Renal pelvis (tissue), 4 donors: ENCODE results near the gene RIC8B. TPM values are rescaled to one million over a fixed set of nuclear protein-coding genes. Genes with fewer than 3 reads are reported as not detected.
"Not testable (repeated sequence)": the region's sequence is repeated elsewhere in the genome, so short reads cannot be mapped to it uniquely, and the experiment has no call there.

Experiments used
- DNase-seq: peaks from one replicate; pipeline ENCODE4 v3.0.0-alpha.2; 2013
- polyA plus RNA-seq, 3 donors: library from polyadenylated mRNA; unstranded; fragments of 120-200 nt; gene quantifications; one replicate each; pipeline ENCODE4 v1.2.1, GENCODE V29; 2013; ENCODE audit not compliant: insufficient read length in 3 of 3

RIC8B gene
- polyA plus RNA-seq, 3 donors = 23.3 to 31.6 (median 25.5) TPM

DNA sequence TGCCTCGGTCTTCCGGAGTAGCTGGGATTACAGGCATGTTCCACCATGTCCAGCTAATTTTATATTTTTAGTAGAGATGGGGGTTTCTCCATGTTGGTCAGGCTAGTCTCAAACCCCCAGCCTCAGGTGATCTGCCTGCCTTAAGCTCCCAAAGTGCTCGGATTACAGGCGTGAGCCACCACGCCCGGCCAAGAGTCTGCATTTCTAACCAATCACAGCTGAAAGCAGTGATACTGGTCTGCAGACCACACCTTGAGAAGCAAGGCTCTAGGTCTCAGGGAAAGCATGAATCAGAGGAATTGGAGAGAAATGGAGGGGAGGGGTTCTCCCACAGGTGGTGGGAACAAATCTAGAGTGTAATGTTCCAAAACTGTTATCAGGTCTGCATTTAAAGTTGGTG, 126.1 kb downstream of the RIC8B start:
- no peak for DNase-seq

DNA sequence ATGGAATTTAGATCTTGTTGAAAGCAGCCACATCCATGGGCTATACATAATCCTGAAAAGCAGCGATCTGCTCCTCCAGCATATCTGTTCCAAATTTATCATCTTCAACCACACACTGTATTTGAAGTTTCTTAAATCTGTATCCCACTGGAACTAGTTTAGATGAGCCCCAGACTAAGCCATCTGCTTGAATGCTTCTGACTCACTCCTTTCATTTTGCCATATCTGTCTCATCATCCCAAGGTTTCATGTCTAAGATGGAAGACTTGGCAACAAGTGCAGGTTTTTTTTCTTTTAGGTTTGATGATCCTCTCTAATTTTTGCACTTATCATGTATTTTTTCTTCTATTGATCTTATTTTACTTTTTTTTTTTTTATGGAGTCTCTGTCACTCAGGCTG, 126.8 kb downstream of the RIC8B start:
- DNase-seq = no peak

DNA sequence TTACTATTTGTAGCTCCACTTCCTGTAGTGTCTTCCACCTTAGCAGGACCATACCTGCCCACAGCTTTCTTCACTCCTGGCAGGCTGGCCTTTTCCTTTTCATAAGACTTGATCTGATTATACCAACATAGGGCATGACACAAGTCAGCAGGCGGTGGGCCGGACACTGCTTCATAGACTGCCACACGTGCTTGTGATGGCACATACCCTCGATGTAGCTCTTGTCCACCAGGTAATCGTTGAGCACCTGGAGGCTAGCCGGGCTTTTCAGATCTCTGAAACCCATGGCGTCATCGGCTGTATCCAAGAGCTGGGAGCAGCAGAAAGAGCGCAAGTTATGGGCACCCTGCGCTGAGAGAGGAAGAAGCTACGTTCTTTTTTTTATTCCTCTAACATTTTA, 127.6 kb downstream of the RIC8B start:
- no peak for DNase-seq

DNA sequence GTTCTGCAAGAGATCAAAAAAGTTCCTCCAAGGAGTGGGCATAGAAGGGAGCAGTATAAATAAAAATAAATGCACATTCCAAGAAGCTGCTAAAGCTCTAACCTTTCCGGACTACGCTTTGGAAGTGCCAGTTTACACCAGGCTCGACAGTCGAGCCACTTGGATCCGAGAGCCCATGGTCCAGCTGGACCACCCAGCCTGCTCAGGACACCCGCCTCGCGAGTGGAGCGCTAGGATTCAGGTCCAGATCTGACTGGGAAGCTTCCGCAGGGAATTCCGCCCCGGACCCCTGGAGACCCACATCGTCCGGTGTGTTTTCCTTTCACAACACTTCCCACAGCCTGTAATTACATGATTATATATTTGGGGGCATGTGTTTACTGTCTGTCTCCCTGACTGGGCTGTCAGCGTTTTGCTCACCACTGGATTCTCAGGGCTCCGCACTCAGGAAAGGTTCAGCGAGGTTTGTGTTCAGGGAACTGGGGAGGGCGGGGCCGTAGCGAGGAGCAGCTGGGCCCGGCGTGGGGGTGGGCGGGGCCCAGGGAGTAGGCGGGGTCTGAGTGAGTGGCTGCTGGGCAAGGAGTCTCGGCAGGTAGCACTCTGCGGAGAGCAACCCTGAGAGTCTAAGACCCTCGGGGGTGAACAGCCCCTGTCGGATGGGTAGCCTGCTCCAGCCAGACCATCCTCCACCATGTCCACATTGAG, 128.9 kb downstream of the RIC8B start:
- DNase-seq = peak; percentile 74

DNA sequence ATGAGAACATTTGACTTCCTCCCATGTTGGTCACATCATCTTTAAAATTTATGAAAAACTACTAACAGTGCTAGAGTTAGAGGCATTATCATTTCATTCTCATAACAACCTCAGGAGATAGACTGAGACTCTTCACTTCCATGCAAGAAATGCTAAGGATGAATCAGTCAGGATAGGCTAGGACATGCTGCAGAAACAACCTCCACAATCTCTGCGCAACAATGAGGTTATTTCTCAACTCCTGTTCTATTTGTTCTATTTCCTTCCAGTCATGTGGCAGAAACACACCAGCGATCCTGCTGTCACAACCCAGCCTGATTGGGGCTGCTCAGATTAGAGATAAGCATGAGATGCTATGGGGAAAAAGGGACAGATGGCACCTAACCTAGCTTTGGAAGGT, 132.2 kb downstream of the RIC8B start:
- DNase-seq = no peak

DNA sequence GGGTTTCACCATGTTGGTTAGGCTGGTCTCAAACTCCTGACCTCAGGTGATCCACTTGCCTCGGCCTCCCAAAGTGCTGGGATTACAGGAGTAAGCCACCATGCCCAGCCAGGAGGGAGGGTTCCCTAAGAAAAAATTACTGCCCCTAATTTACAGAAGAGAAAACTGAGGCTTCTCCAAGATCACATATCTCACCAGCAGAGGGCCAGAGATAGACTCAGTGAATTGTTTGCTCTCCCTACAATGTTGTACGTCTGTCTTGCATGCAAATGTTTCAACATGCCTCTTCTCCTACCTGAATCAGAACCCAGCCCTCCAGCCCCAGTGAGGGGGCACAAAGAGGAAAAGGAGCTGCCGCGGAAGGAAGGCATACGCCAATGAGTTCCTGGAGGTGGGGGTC, 132.9 kb downstream of the RIC8B start:
- DNase-seq = no peak

DNA sequence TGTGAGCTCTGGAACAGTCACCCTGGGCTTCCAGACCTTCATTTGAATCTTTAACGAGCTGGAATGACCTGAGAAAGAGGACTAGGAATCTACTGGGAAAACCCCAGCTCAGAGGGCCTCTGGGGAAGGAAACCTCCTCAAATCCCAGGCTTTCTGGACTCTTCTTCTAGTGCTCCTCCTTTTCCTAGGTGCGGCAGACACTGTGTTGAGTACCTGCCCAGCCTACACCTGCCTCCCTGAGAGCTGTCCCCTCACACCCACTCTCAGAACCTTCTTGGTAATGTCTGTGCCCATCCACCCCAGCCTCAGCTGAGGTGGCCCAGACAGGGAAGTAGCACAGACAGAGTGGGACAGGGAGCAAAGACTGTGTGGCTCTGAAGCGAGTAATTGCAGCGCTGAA, 133.4 kb downstream of the RIC8B start:
- no peak for DNase-seq

DNA sequence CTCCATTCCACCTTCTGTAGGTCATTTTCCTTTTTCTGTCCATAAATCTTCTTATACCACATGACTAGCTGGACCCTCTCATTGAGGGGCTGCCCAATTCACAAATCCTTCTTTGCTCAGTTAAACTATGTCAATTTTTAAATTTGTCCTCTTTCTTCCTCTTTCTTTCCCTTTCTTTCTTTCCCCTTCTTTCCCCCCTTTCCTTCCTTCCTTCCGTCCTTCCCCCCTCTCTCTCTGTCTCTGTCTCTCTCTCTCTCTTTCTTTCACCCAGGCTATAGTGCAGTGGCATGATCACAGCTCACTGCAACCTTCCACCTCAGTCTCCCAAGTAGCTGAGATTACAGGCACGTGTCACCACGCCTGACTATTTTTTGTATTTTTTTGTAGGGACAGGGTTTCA, 134.1 kb downstream of the RIC8B start:
- DNase-seq = no peak

DNA sequence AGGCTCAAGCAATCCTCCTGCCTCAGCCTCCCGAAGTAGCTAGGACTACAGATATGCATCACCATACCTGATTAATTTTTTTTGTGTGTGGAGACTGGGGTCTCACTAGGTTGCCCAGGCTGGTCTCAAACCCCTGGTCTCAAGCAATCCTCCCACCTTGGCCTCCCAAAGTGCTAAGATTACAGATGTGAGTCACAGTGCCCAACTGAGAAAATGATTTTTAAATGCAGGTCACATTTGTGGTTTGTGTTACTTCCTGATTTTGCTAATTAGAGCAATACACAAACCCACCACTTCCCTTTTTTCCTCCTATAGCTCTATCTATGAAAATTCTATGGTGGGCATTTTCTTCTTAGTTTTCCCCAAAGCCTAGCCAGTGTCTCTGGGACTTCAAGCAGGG, 135.7 kb downstream of the RIC8B start:
- no peak for DNase-seq

DNA sequence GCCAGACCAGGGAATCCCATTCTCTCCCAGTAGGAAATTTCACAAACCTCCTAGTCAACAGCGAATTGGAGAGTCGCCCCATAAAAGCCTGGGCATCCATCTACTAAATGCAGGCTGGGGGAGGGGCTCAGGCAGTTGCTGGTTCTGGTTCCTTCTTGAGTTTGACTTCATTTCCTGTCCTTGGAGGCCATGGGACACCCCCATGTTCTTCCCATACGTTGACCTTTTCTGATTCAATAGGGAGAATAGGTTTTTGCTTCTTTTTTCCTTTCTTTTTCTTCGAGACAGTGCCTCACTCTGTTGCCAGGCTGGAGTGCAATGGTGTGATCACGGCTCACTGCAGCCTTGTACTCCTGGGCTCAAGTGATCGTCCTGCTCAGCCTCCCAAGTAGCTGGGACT, 137.1 kb downstream of the RIC8B start:
- no peak for DNase-seq

DNA sequence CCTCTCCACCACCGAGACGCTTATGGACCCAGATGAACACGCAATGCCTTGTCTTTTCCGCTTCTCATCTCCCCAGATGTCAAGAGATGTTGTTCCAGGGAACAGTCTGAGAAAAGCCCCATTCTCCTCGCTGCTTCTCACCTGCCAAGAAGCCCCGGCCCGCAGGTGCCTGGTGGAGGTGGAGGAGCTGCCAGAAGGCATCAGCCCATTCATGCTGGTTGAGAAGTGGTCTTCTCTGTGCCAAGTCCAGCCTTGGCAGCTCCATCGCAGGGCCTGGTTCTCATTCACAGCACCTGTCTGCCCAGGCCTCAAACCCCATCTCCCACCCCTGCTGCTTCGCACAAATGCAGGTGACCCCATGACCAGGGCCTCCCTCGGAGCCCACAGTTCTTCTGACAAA, 139.0 kb downstream of the RIC8B start:
- no peak for DNase-seq

DNA sequence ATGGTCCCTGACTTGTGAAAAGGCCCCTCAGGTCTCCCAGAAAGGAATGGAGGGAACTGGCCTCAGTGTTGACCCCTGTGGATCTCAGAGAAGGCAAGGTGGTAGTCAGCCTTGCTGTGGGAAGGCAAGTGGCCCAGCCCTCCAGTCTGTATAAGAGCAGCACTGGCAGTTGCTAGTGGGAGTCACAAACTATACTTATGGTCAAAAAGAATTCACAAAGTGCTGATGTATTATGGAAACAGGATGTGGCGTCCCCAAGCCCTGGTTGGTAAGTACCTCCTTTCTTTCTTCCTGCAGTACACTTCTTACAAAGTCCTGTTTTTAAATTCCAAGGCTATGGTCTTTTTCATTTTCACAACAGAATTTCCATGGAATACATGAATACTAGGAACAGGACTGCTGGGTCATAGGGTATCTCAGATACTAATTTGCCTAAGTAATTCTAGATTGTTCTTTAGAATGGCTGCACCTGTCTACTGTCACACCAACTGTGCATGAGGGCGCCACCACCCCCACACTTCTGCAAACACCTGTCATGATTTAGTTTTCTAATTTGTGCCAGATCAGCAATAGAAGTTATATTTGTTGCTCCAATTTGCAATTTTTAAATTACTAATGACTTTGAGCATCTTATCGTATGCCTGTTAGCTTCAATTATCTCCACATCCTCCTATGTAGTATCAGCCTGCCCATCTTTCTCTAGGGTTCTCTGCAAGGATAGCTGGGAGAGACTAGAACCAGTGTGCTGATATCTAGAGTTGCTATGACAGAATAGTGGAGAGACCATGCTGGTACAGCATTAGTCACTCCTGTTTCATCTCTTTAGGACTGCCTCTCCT, 140.5 kb downstream of the RIC8B start:
- no peak for DNase-seq

DNA sequence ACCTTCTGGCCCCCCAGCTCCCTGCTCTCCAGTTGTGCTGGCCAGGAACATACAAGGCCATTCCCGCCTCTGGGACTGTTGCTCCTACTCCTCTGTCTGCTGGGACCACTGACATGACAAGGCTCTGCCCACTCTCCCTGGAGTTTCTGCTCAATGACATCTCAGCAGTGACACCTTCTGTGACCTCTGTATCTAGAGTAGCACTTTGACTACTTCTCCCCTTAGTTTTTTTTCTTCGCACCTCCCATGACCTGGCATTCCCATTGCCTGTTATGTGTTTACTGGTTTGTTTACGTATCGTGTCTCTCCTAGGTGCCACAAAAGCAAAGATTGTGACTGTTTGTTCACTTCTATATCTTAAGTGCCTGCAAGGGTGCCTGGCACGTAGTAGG, 141.1 kb downstream of the RIC8B start:
- no peak for DNase-seq

DNA sequence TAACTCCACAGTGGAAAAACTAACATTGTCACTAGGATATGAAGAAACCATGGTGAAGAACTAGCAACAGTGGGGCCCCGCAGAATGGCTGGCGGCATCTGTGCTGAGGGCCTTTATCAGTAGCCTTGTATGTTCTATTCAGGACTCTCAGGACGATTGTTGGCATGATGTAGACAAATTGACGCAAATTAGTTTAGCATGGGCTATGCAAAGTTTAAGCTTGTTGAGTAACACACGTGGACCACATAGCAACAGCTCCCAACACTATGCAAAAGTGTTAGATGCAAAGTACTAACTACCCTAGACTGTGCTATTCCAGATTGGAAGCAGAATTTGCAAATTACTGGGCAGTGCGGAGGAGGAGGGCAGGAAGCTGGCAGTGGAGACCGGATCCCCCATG, 143.0 kb downstream of the RIC8B start:
- peak; percentile 11 for DNase-seq

DNA sequence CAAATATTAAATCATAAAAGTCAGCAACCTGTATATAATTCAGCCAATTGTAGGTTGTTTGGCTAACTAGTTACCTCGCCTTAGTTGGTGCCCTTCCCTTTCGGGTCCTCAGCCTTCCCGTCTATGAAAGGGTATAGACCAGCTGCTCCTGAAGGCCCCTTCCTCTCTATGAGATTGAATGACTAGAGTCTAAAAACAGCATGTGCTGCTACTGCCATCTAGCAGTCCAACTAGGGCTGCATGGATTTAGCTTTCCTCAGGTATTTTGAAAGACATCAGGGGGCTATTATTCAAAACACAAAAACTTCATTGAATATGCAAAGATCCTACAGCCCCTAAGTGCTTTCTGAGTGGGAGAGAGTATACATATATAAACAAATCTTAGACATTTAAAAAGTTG, 144.3 kb downstream of the RIC8B start:
- DNase-seq = peak; percentile 19

DNA sequence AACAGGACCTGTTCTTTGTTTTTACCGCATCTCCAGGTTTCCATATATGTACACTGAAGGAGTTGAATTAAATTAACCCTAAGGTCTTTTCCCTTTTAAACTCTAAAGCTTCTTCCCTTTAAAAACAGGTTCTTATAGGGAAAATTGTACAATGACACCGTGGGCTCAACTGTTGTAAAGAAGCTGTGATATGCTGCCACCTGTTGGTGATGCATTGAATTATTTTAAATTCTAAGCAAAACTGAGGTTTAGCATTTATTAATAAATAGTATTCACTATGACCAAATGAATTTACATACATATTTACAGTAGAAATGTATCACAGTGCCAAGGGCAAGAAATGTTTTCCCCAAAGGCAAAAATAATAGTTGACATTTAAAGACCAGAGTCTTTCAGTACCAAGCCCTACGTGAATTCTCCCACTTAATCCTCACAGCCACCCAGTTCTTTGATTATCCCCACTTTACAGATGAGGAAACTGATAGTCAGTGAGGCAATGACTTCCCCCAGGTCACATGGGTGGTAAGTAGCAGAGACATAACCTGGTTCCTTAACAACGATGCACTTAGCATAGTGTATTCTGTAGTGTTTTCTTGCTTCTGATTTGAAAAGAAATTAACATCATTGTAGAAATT, 145.5 kb downstream of the RIC8B start:
- DNase-seq = peak; percentile 52

DNA sequence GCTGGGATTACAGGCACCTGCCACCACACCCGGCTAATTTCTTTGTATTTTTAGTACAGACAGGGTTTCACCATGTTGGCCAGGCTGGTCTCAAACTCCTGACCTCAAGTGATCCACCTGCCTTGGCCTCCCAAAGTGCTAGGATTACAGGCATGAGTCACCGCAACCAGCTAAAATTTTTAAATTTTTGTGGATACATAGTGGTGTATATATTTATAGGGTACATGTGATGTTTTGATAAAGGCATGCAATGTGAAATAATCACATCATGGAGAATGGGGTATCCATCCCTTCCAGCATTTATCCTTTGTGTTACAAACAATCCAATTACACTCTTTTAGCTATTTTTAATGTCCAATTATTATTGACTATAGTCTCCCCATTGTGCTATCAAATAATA, 147.5 kb downstream of the RIC8B start:
- DNase-seq = not testable (repeated sequence)

DNA sequence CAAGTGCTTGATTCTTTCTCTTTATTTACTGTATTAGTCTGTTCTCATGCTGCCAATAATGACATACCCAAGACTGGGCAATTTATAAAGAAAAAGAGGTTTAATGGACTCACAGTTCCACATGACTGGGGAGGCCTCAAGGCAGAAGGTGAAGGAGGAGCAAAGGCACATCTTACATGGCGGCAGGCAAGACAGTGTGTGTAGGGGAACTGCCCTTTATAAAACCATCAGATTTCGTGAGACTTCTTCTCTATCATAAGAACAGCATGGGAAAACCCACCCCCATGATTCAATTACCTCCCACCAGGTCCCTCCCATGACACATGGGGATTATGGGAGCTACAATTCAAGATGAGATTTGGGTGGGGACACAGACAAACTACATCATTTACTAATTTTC, 149.1 kb downstream of the RIC8B start:
- not testable (repeated sequence) for DNase-seq

DNA sequence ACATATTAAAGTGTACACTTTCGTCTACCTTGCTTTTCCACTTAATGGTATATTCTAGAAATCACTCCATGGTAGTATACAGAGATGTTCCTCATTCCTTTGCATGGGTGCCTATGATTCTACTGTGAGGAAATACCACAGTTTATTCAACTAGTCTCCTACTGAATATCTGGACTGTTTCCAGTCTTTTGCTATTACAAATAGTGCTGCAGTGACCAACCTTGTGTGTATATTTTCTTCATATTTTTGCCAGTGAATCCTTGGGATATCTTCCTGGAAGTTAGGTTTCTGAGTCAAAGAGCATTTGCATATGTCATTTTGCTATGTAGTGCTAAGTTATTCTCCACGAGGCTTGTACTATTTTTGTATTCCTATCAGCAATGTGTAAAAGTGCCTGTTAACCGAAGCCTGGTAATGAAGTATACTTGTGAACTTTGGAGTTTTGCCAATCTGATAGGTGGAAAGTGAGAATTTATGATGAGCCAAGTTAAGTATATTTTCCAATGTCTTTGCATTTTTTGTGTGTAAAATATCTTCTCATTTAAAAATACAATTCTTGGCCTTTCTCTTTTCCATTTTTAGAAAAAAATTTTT, 149.9 kb downstream of the RIC8B start:
- no peak for DNase-seq

DNA sequence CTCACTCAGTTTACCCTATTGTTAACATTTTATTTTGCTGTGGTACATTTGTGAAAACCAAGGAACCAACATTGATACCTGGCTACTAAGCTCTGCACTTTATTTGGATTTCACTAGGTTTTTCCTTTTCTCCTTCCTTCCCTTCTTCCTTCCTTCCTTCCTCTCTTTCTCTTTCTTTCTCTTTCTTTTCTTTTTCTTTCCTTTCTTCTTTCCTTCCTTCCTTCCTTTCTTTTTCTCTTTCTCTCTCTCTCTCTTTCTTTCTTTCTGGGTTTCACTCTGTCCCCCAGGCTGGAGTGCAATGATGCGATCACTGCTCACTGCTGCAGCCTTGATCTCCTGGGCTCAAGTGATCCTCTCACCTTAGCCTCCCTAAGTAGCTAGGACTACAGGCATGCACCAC, 152.2 kb downstream of the RIC8B start:
- DNase-seq = no peak

DNA sequence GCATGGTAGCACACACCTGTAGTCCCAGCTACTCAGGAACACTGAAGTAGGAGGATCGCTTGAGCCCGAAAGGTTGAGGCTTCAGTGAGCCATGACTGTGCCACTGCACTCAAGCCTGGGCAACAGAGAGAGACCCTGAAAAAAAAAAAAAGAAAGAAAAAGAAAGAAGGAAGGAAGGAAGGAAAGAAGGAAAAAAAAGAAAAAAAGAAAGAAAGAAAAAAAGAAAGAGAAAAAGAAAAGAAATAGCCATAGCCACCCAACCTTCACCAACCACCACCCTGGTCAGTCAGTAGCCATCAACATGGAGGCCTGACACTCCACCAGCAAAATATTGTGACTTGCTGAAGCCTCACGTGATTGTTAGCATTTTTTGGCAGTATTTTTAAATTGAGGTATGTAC, 159.8 kb downstream of the RIC8B start:
- no peak for DNase-seq
